GM19239 (cell line): ENCODE measurements around the gene MDH1.
"Not testable (repeated sequence)": the region's sequence is repeated elsewhere in the genome, so short reads cannot be mapped to it uniquely, and the experiment has no call there.

Source experiments
- DNase-seq: peaks from one replicate; pipeline ENCODE4 v3.0.0; 2011; ENCODE audit warnings: low spot score; ENCODE audit not compliant: insufficient read length
- FAIRE-seq: peaks from 2 replicates; lab custom pipeline; 2011; peaks lifted over from hg19 to GRCh38; lab: Jason Lieb, UNC

The MDH1 gene

GRCh38 chr2:63588385-63589147, at the start of gene MDH1, which contains the start of gene WDPCP:
MDH1 (plus strand) TSS chr2:63588963; CDS start chr2:63589044, 81 bp downstream.
WDPCP (minus strand) TSS chr2:63588477; CDS start chr2:63588271, 206 bp downstream.
- DNase-seq (peak; percentile 35), FAIRE-seq (peak; percentile 98)

GRCh38 chr2:63539416-63540162, 49.2 kb upstream of the MDH1 start:
- FAIRE-seq (no peak), DNase-seq (no peak)

- DNase-seq (no peak), FAIRE-seq (no peak)
Observed at GRCh38 chr2:63544017-63544627, 44.6 kb upstream of the MDH1 start.

GRCh38 chr2:63545023-63545422, 43.7 kb upstream of the MDH1 start:
- no peak for FAIRE-seq
- DNase-seq = no peak

- DNase-seq (no peak), FAIRE-seq (no peak)
Observed at GRCh38 chr2:63553049-63553448, 35.7 kb upstream of the MDH1 start.

GRCh38 chr2:63555299-63555698, 33.5 kb upstream of the MDH1 start:
- no peak for FAIRE-seq
- no peak for DNase-seq

- FAIRE-seq = no peak
- no peak for DNase-seq
Observed at GRCh38 chr2:63555931-63556330, 32.8 kb upstream of the MDH1 start.

GRCh38 chr2:63557819-63558218, 30.9 kb upstream of the MDH1 start:
- DNase-seq, FAIRE-seq: not testable (repeated sequence)

GRCh38 chr2:63558922-63559321, 29.8 kb upstream of the MDH1 start:
- FAIRE-seq, DNase-seq: not testable (repeated sequence)

GRCh38 chr2:63562751-63563150, 26.0 kb upstream of the MDH1 start:
- FAIRE-seq (no peak), DNase-seq (no peak)

- DNase-seq = no peak
- no peak for FAIRE-seq
Observed at GRCh38 chr2:63569740-63570139, 19.0 kb upstream of the MDH1 start.

GRCh38 chr2:63571291-63571690, 17.5 kb upstream of the MDH1 start:
- DNase-seq (no peak), FAIRE-seq (no peak)

- FAIRE-seq = no peak
- DNase-seq = no peak
Observed at GRCh38 chr2:63572001-63572400, 16.8 kb upstream of the MDH1 start.

GRCh38 chr2:63573026-63573425, 15.7 kb upstream of the MDH1 start:
- DNase-seq, FAIRE-seq: not testable (repeated sequence)

- DNase-seq, FAIRE-seq: not testable (repeated sequence)
Observed at GRCh38 chr2:63573726-63574345, 14.9 kb upstream of the MDH1 start.

- FAIRE-seq (no peak), DNase-seq (no peak)
Observed at GRCh38 chr2:63576546-63576945, 12.2 kb upstream of the MDH1 start.

- DNase-seq (no peak), FAIRE-seq (no peak)
Observed at GRCh38 chr2:63578767-63579166, 10.0 kb upstream of the MDH1 start.

- FAIRE-seq (no peak), DNase-seq (no peak)
Observed at GRCh38 chr2:63580651-63581297, 8.0 kb upstream of the MDH1 start.

- DNase-seq = no peak
Observed at GRCh38 chr2:63581298-63581961, 7.3 kb upstream of the MDH1 start.

More at GRCh38 chr2:63581298-63581961, 7.3 kb upstream of the MDH1 start:
- no peak for FAIRE-seq
